GM19467 (cell line): Measurements from ENCODE around the gene KMT2C.
"Not testable (repeated sequence)": the region's sequence is repeated elsewhere in the genome, so short reads cannot be mapped to it uniquely, and the experiment has no call there.

Experiments
- ATAC-seq: cut with Tn5 transposase; IDR thresholded peaks from one replicate; pipeline ENCODE4 v1.9.1; 2021; ENCODE audit warnings: mild to moderate bottlenecking, moderate library complexity; ENCODE audit not compliant: unreplicated experiment

Gene KMT2C

DNA sequence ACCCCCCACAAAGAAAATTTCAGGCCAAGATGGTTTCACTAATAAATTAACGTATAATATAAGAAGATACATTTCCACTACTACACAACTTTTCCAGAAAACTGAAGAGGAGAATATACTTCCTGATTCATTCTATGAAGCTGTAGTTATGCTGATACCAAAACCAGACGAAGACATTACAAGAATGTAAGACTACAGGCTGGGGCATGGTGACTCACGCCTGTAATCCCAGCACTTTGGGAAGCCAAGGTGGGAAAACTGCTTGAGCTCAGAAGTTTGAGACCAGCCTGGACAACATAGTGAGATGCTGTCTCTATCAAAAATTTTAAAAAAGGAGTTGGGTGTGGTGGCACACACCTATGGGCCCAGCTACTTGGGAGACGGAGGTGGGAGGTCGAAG lies 201.4 kb downstream of the KMT2C start:
- not testable (repeated sequence) for ATAC-seq

DNA sequence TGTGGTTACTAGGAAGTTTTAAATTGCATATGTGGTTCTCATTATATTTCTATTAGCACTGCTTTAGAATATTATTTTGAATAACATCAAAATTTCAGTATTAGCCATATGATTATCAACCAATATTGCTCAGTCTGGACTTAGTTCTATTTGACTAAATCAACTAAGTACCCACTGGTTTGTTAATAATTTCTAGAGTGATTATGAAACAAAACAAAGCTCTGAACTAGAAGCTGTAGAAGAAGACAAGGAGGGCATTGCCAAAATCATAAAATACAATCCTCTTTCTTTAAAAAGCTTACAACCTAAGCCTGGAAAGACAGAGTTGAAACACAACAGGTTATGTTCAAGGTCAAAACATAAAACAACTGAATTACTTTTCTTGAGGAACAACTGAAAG lies 204.7 kb downstream of the KMT2C start:
- no peak for ATAC-seq

DNA sequence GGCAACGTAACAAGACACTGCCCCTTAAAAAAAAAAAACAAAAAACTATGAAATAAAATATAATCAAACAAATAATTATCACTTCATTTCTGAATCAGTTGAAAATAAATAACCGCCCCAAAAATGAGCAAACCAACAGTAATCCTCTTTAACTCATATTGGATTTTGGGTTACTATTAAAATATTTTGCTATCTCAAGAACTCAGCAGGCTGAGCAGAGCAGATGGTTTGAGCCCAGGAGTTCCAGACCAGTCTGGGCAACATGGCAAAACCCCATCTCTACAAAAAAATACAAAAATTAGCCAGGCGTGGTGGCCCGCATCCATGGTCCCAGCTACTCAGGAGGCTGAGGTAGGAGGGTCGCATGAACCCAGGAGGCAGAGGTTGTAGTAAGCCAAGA lies 216.2 kb downstream of the KMT2C start:
- ATAC-seq: not testable (repeated sequence)

DNA sequence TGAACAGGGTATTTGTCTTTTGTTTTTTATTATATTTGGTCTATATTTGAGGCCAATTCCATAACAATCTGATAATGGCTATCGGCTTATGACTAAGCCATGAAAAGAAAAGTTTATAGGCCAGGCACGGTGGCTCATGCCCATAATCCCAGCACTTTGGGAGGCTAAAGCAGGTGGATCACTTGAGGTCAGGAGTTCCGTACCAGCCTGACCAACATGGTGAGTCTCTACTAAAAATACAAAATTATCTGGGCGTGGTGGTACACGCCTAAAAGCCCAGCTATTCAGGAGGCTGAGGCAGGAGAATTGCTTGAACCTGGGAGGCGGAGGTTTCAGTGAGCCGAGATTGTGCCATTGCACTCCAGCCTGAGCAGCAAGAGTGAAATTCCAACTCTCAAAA lies 227.0 kb downstream of the KMT2C start:
- not testable (repeated sequence) for ATAC-seq

DNA sequence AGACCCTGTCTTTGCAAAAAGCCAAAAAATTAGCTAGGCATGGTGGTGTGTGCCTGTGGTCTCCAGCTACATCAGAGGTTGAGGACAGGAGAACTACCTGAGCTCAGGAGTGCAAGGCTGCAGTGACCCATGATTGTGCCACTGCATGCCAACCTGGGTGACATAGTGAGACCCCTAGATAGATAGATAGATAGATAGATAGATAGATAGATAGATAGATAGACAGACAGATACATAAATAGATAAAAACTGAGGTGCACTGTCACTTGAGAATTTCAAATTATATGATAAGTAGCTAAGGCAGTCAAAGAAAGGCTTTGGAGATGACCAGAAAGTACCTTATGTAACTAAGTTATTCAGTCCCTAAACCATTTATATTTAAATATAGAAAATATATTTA lies 231.4 kb downstream of the KMT2C start:
- ATAC-seq: not testable (repeated sequence)

DNA sequence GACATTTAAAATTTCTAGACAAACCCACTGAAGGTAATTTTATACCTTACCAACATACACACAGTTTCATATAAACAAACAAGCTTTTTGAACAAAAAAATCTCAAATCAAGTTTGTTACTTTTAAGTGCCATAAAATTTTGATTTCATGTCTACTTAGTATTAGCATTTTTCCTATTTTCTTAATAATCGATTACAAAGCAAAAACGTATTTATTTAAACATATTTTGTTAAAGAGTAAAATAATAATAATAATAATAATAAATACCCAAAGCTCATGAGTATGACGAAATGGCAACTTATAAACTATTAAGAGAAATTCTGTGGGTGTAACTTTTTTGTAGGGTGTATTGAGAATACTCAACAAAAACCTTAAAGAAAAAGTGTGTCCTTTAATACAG lies 232.7 kb downstream of the KMT2C start:
- no peak for ATAC-seq

DNA sequence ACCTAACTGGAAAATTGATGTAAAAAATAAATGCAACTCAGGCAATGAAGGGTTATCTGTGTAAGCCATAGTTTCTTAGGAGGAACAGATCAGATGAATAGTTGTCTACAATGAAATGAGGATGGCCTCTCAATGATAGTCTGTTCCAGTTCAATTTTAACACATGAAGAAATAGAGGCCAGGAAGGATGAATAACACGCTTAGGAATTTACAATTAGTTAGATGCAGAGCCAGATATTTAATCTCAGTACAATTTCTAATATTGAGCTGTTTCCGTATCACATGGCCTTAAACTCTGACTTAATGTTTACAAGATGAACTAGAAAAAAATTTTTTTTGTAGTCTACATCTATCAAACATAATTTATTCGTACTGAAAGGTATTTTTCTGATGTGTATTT lies 233.7 kb downstream of the KMT2C start:
- no peak for ATAC-seq

DNA sequence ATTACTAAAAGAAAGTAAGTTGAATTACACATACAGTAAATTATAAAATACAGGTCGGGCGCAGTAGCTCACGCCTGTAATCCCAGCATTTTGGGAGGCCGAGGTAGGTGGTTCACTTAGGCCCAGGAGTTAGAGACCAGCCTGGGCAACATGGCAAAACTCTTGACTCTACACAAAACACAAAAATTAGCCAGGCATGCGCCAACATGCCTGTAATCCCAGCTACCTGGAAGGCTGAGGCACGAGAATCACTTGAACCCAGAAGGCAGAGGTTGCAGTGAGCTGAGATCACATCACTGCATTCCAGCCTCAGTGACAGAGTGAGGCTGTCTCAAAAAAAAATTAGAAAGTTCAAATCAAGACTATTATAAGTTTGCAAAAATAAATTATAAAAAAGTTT lies 235.4 kb downstream of the KMT2C start:
- no peak for ATAC-seq

DNA sequence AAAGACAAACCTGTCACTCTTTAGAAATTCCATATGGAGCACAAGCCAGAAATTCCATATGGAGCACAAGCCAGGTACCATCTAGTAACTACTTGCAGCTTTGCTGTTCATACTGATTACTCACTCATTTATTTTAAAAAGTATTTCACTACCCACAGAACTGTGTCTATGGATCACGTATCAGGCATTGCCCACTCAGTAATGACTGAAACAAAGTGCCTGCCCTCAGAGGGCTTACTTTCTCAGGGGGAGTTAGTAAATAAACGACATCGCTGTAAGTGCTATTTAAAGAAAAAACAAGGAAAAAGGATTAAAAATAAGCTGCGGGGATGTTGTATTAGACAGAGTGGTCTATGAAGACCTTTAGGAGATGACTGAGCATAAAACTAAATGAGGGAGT lies 239.4 kb downstream of the KMT2C start:
- no peak for ATAC-seq

DNA sequence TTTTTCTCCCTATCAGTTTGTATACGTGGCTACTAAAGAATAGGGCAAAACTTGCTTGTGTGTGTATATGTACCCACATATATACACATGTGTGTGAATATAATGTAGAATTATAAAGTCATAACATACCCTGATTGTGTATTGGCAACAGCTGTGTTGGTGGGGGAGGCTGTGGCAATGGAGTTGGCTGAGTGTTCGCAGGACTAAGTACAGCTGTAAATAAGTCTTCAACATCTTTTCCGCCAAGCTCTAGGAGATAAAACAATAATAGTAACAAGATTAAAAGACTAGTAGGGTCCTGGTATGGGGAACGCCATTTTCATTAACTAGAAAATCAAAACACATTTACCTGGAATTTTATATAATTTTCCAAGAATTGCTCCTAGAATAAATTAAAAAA lies 241.9 kb downstream of the KMT2C start:
- ATAC-seq: no peak

DNA sequence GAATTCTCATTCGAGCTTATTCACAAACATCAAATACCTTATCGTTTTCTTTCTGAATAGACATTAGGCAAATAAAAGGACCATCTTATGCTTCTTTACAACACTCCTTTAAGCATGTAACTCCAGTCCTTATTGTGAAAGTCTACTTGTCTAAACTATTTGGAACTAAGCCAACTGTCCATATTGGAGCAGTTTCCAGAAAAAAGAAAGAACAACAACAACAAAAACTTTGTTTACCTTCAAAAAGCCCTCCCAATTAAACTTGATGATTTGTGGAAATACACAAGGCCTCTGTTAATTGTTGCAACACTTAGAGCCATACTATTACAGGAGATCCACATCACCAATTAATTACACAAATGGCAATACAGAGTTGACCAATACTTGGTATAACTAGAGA lies 246.7 kb downstream of the KMT2C start:
- ATAC-seq: no peak

DNA sequence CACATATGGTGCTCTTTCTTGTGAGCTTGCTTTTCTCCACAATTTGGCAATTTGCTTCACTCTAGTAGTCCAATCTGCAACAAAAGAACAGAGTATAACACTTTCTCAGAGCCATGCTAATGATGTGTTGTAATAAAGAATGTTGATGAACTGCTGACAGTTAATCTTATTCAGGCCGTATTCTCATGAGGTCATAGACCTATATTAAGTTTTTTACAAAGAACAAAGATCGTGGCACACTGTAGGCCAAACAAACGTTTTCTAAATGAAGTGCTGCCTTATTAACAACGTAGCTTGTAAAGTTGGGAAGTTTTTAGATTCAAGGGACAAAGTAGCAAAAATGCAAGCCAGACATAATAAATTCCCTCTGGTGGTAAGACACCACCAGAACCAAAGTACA lies 250.2 kb downstream of the KMT2C start:
- ATAC-seq: no peak

DNA sequence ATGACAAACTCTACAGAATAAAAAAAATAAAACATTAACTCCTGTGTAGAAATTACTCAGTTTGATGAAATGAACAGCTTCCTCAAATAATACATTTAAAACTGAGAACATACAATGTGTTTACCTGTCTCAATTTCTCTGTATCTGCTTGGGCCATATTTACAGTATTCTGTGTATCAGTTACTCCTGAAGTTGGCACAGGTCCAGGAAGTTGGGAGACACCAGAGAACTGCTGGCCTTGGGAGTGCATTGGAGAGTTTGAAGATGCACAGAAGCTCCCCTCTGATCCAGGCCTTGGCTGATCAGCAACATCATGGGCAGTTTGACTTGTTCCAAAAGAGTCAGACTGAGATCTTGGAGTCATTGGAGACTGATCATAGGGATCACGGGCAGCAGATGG lies 255.2 kb downstream of the KMT2C start:
- no peak for ATAC-seq

DNA sequence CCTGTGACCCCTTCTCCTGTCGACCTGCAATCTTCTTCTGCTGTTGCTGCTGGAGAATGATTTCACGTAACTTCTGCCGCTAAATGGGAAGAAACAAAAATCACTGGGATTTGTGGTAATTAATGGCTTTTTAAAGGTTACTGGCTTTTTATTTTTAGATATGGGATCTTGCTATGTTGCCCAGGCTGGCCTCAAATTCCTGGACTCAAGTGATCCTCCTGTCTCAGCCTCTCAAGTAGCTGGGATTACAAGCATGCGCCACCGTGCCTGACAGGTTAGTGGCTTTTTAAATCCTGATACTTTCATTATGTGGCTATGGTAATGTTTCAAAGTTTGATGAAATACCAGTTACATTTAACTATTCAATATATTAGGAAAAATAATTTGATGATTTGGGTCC lies 255.8 kb downstream of the KMT2C start:
- ATAC-seq: no peak

DNA sequence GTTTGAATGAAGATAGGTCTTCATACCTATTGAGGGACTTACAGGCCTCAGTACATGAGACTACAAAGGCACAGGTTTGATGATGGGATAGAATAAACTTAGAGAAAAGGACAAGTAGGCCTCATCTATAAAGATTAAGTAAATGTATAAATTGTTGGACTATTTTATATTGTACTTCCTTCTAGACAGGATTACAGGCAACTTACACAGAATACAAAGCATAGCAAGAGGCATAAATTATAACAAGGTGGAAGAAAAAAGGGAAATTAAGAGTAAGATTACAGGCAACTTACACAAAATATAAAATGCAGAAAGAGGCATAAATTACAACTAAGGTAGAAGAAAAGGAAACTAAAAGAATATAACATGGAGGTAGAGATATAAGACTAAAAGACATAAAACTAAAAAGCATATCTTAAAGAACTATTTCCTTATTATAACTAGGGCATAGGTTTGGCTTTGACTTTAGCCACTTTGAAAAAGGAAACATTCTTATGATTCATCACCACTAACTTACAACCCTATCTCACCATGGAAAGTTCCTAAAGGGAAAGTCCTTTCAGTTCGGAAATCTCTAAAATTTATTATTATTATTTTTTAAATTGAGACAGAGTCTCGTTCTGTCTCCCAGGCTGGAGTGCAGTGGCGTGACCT lies 257.3 kb downstream of the KMT2C start:
- ATAC-seq: no peak

DNA sequence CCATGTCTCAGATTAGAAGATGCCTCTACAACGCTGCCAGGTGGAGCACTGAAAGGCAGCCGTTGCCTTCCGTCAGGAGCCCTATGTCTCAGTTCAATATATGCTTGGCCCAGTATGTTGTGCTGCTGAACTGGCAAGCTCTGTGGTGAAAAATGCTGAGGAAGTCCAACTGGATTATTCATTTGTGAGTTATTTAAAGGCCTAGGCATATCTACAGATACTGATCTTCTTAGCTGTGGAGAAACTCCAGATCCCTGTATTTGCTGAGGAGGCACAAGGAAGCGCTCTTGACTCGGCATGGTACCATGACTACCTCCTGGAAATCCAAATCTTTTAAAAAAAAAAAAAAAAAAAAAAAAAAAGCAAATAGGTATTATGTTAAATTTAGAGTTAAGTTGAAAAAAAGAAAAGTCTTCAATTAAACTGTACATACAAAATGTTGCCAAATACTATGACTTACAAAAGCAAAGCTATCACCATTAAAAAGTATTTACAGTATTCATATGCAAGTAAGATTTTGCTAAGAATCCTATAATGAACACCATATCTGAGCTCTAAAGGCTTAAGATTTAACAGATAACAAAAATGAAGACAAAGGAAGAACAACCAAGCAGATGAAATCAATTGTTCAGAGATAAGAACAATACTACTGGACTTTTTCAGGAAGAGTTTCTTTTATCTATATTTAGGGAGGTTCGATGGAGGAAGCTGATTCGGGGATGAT lies 258.0 kb downstream of the KMT2C start:
- no peak for ATAC-seq

DNA sequence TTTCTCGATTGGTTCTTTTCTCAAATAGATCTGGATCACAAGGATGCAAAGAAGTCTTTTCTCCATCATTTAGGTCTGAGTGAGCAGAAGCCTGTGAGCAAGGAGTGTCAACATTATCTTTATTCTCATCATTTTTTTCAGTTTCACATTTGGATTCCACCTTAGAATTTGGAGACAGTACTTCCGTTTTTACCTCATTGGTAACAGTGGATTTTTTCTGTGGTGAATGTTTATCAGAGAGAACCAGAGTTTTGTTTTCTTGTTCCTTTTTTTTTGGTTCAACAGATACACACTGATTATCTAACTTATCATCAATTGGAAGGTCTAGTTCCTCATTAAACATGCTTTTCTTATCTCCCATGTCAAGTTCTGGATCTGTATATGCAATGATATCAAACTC lies 259.0 kb downstream of the KMT2C start:
- peak; percentile 64 for ATAC-seq

DNA sequence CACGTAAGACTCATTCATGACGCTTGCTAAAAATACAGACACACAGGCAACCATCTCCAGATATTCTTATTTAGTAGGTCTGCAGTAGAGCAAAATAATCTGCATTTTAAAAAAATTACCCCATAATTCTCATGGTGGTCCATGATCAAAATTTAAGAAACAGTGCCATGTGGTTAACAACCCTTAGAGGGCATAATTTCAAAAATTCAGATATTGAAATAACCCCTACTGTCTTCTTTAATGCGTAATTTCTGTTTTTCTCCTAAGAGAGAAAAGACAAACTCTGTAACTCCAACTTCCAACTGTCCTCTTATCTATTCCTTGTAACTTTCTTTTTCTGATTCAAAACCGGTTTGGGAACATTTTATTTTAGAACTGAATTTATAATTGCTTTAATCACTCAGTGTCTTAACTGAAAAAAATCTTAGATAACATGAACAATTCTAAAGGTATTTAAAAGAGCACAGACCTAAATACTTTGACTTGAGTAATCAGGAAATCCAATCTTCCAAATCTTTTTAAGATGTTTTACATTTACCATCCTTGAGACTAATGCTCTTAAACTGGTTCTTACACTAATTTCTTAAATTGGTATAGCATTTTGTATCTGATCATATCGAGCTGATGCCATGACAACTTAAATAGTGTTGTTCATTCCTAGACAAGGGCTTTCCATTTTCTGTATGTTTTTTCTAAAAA lies 262.3 kb downstream of the KMT2C start:
- ATAC-seq: no peak

DNA sequence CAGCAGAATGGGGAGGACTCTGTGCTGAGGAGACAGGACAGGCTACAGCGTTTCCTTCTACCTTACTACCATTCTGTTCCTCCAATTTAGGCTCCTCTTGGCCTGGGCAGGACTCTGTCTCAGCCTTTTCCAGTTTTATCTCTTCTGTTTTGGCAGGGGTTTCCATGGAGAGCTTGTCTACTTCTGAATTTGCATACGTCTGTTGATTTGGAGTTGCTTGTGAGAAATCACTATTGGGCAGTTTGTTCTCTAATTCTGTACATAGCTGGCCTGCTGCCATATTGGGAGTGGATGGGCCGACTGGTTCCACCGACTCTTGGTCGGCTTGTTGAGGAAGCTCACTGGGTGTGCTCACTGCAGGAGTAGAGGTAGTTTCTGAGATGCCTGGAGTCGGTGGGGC lies 273.5 kb downstream of the KMT2C start:
- ATAC-seq: no peak

DNA sequence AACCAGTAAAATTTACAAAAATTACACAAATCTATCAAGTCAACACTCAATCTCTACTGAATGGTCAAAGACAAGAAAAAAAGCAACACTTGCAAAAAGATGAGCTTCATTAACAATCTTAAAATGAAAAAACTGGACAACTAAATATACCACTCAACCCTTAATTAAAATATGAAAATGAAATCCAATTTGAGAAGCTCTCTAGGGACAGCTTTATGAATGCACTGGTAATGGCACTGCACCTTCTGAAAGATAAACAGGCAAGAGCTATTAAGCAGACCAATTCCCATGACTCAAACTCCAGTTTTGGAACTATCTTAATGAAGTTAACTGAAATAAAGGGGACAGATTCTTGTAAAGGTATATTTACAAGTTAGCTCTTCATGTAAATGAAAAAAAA lies 274.6 kb downstream of the KMT2C start:
- ATAC-seq: no peak

DNA sequence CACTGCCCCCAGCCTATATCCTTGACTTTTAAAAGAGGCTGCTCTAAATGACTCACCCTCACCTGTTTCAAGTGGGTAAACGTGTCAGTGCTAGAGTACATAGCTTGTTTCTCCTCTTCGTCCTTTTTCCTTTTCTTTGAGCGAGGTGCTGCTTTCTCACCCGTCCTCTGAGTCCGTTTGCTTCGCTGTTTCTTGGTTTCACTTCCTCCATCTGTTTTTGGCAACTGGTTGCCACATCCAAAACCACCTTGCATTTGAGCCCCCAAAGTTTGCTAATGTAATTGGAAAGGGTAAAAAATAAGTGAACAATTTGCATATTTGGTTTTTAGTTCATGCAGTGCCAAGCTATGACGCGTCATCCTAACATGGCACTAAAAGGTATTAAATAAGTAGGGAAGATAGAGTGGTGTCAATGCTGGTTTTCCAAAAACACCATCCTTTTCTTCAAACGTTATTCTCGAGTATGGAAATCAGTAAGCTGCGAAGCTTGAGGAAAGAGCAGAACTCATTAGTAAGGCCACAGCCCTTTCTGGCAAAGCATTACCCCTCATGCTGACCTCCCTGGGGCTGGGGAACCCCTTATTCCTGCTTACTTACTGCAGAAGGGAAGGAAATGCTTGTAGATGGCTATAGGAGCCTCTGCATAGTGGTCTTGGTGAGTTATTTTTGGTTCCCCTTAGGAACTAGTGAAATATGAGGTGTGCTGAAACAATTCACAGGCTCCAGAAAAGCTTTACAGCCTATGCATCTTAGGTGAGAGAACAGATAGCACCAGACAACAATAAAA lies 276.8 kb downstream of the KMT2C start:
- peak; percentile 94 for ATAC-seq
